Activated CD8-positive, alpha-beta memory T cell treated with anti-CD3 and anti-CD28 coated beads, Interleukin-2, amount 10 ng/mL, durations not matched to agents 7 days and 5 days (primary cell): Measurements from ENCODE around the gene DNASE2B. TPM values are rescaled to one million over a fixed set of nuclear protein-coding genes. Genes with fewer than 3 reads are reported as not detected.

ENCODE experiments used
- ATAC-seq: fragments of 150-1000 bp; cut with Tn5 transposase; one replicate; pipeline ENCODE4 v1.10.0; 2021; ENCODE audit warnings: moderate library complexity
- CTCF ChIA-PET: fragments of 350-600 bp; sonication (Branson Sonifier 250); formaldehyde crosslinking; loops from one replicate; lab custom pipeline; 2021; ENCODE audit warnings: antibody characterized with exemption; lab: Charles Lee
- DNase-seq: peaks from one replicate; pipeline ENCODE4 v3.0.0-alpha.2; 2020
- H3K27ac Mint-ChIP-seq: one replicate; pipeline ENCODE4 v1.8.0; 2021; ENCODE audit warnings: mild to moderate bottlenecking, mixed read lengths
- H3K27me3 Mint-ChIP-seq: one replicate; pipeline ENCODE4 v1.8.0; 2021; ENCODE audit warnings: mixed read lengths
- H3K36me3 Mint-ChIP-seq: one replicate; pipeline ENCODE4 v1.8.0; 2021; ENCODE audit warnings: mild to moderate bottlenecking, mixed read lengths
- H3K4me1 Mint-ChIP-seq: one replicate; pipeline ENCODE4 v1.8.0; 2021; ENCODE audit warnings: mixed read lengths
- H3K4me3 Mint-ChIP-seq: one replicate; pipeline ENCODE4 v1.8.0; 2021; ENCODE audit warnings: mild to moderate bottlenecking, moderate library complexity, mixed read lengths
- H3K9me3 Mint-ChIP-seq: one replicate; pipeline ENCODE4 v1.8.0; 2022; ENCODE audit warnings: low read depth, mixed read lengths
- total RNA-seq, 2 experiments: library from RNA; stranded (reverse); gene quantifications; one replicate each; pipeline ENCODE4 v1.2.3, GENCODE V29; 2021

The DNASE2B gene
- total RNA-seq, 2 experiments from 2014 or later: not detected

DNA sequence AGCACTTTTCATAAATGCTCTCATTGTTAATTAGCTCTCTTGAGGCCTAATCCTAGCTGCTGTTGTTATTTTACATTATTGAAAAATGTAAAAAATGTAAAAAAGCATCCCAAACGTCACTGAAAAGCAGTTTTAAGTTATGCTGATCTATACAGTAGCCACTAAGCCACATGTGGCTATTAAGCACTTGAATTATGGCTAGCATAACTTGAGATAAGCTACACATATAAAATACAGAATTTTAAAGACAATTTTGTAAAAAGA lies 18.4 kb upstream of the DNASE2B start:
- Mint-ChIP-seq H3K36me3 (no peaks in the 10 kb centered on the region), H3K4me3 (no peak overlapping the region), H3K4me1 (no peaks in the 10 kb centered on the region), H3K9me3 (no peaks in the 10 kb centered on the region), H3K27me3 (peaks cover 4% of the 10 kb centered on the region), H3K27ac (no peak overlapping the region)
- DNase-seq (no peak), ATAC-seq (no peak)
- CTCF ChIA-PET: interaction anchor here (2.2 kb wide), 1 partner anchor 11 kb away, joined by 5 read pairs; no protein-coding TSS in a partner anchor

DNA sequence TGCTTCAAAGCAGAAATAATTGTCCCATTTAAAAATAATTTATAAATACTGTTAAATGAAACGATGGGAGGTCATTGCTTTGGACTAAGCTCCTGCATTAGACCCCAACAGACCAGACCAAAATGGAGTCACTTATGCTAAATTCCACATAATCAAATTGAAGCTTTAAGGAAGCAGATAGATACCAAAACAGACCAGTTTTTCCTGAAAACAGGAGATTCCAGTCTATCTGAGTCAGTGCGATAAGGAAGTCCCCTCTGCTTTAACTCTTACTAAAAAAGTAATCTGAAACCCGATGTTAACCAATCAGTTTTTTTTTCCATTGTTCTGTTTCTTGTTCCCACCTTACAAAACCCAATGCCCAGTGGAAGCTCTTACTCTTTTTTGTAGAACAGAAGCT lies 16.2 kb upstream of the DNASE2B start:
- Mint-ChIP-seq H3K27ac (no peak overlapping the region), H3K4me1 (no peaks in the 10 kb centered on the region), H3K36me3 (no peaks in the 10 kb centered on the region), H3K9me3 (no peaks in the 10 kb centered on the region), H3K4me3 (no peak overlapping the region), H3K27me3 (peaks cover 4% of the 10 kb centered on the region)
- CTCF ChIA-PET: no interaction called here
- DNase-seq: no peak
- ATAC-seq: no peak

DNA sequence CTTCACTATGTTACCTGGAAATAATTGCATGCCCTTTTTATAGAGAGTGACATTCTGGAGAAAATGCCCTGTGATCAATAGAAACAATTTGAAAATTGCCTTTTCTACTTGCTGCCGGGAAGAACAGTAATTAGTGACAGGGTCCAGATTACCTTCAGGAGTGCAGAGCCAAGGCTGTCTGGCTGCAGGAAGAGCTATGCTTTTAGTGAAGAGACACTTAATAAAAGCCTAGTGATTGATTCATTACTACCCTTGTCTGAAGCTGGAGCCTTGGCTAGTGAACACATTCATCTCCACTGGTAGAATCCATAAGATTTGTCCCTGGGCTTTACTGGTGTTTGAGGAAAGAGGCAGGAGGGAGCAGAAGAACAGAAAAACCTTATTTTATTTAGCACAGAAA lies 12.9 kb upstream of the DNASE2B start:
- H3K9me3 Mint-ChIP-seq: no peaks in the 10 kb centered on the region
- no peaks in the 10 kb centered on the region for H3K4me1 Mint-ChIP-seq
- no peak overlapping the region for H3K4me3 Mint-ChIP-seq
- ATAC-seq (no peak), DNase-seq (no peak)
- CTCF ChIA-PET: no interaction called here
- H3K27ac Mint-ChIP-seq: no peak overlapping the region
- H3K27me3 Mint-ChIP-seq: peaks cover 4% of the 10 kb centered on the region
- H3K36me3 Mint-ChIP-seq: no peaks in the 10 kb centered on the region

DNA sequence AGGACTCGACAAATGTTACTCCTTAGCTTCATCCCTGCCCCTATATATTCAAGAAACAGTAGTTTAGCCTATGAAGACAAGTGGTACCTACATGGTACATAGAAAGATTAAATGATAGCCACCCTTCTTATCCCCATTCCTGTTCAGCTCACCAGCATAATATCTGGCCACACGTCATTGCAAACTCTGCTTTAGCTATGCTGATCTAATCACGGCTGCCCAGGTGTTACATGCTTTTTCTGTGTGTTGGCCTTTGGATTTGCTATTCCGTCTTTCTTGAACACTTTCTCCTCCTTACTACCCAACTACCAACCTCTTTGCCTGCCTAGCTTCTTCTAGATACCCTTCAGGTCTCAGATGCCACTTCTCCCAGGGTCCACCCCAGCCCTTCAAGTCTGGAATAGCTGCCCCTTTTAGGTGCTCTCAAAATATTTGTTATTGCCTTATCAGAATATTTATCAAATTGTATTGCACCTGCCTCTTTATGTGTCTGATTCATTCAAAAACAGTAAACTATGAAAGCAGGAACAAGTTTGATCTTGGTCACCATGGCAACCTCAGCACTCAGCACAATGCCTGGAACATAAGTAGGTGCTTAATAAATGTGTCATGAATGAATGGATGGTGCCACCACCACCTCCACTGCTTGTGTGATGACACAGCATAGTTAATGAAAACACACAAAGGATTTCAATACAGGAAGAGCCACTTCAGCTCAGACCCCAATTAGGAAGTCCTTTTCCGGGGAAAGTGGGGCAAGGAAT lies 11.4 kb upstream of the DNASE2B start:
- no peaks in the 10 kb centered on the region for H3K4me1 Mint-ChIP-seq
- peaks cover 4% of the 10 kb centered on the region for H3K27me3 Mint-ChIP-seq
- H3K36me3 Mint-ChIP-seq: no peaks in the 10 kb centered on the region
- no peaks in the 10 kb centered on the region for H3K9me3 Mint-ChIP-seq
- no peak for DNase-seq
- ATAC-seq: no peak
- no peak overlapping the region for H3K27ac Mint-ChIP-seq
- CTCF ChIA-PET: no interaction called here
- no peak overlapping the region for H3K4me3 Mint-ChIP-seq

DNA sequence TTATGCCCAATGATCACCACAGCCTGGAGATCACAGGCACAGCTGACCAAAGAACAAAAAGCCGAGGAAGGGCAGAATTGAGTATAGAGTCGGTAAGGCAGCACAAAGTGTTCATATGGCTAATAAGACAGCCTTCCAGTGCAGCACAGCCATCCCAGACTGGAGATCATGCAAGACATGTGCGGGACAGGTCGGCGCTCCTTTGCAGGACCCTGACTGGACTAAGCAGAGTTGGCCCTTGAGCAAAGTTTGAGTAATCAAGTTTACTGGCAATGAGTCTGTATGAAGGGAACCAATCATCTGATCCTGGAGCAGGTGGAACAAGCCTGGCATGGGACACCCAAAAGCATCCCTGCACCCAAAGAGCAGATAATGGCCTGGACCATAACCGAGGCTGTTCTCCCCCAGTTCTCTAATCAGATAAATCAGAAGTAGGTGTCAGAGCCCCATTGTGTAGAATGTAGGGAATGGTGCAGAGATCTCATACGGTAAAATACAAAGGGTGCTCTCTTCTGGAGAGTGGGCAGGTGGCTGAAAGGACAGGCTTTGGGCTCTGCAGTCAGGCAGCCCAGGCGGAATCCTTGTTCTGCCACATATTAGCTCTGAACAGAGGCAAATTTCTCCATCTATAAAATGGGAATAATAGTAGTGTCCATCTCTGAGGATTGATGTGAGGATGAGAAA lies 10.7 kb upstream of the DNASE2B start:
- peaks cover 2% of the 10 kb centered on the region for H3K27me3 Mint-ChIP-seq
- no peak overlapping the region for H3K4me3 Mint-ChIP-seq
- DNase-seq: no peak
- ATAC-seq: no peak
- H3K36me3 Mint-ChIP-seq: no peaks in the 10 kb centered on the region
- H3K9me3 Mint-ChIP-seq: no peaks in the 10 kb centered on the region
- CTCF ChIA-PET: no interaction called here
- H3K4me1 Mint-ChIP-seq: no peaks in the 10 kb centered on the region
- H3K27ac Mint-ChIP-seq: no peak overlapping the region

DNA sequence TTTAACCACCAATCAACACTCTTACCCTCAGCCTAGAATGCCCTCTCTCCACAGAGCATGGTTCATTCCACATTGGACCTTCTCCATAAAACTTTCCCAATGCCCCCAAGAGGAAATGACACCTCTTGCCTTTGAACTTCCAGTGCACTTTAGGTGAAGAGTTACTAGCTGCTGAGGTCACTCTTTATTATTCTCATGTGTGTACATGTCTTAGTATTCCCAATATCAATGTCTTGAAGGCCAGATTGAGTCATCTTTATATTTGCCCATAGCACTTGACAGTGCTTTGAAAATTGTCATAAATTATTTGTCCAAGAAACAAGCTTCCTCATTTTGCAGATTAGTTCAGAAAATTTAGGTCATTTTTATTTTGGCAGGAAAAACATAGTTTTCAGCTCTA lies 8.1 kb upstream of the DNASE2B start:
- CTCF ChIA-PET: interaction anchor here (1.0 to 1.9 kb wide), 2 partner anchors 11 to 12 kb away, joined by 3 to 5 read pairs; no protein-coding TSS in a partner anchor
- no peak overlapping the region for H3K27ac Mint-ChIP-seq
- DNase-seq (no peak), ATAC-seq (no peak)
- no peaks in the 10 kb centered on the region for H3K4me1 Mint-ChIP-seq
- no peaks in the 10 kb centered on the region for H3K36me3 Mint-ChIP-seq
- peaks cover 2% of the 10 kb centered on the region for H3K27me3 Mint-ChIP-seq
- H3K9me3 Mint-ChIP-seq: no peaks in the 10 kb centered on the region
- H3K4me3 Mint-ChIP-seq: no peak overlapping the region

DNA sequence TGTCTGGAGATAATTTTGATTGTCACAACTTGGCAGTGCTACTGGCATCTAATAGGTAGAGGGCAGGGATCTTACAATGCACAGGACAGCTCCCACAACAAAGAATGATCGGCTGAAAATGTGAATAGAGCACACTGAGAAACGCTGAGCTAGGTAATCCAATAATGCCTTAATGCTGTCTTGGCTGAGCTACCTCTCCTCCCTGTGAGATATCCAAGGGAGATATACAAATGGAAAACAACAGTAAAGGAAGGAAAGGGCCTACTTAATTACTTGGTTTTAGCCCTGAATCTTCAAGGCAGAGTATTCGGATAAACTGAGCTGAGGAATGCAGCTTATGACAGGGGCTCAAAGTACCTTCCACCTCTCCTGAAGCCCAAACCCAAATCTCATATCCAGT lies 2.9 kb downstream of the DNASE2B start:
- ATAC-seq (no peak), DNase-seq (no peak)
- no peaks in the 10 kb centered on the region for H3K36me3 Mint-ChIP-seq
- H3K4me3 Mint-ChIP-seq: no peak overlapping the region
- no peaks in the 10 kb centered on the region for H3K9me3 Mint-ChIP-seq
- CTCF ChIA-PET: interaction anchor here (1.6 kb wide), 1 partner anchor 260 kb away, joined by 4 read pairs; no protein-coding TSS in a partner anchor
- no peak overlapping the region for H3K27ac Mint-ChIP-seq
- H3K4me1 Mint-ChIP-seq: no peaks in the 10 kb centered on the region
- H3K27me3 Mint-ChIP-seq: no peaks in the 10 kb centered on the region

DNA sequence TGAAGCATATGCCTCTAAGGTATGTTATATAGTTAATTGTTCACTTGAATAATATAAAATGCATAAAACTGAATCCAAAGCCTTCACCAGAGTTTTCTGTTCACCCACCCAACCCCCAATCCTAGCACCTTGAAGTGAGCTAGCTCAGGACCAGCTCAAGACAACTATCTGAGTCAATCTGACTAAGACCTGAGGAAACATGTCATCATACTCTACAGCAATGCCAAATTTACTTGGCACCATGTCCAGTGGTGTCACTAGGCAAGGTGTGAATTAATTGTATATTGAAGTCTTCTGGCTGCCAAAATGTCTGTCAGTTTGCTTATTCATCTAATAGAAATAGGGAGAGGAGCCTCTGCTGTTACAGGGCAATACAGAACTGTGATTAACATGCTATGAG lies 3.8 kb downstream of the DNASE2B start:
- no peak for ATAC-seq
- no peak for DNase-seq
- Mint-ChIP-seq H3K27ac (no peak overlapping the region), H3K27me3 (no peaks in the 10 kb centered on the region), H3K9me3 (no peaks in the 10 kb centered on the region), H3K4me3 (no peak overlapping the region), H3K4me1 (no peaks in the 10 kb centered on the region), H3K36me3 (no peaks in the 10 kb centered on the region)
- CTCF ChIA-PET: interaction anchor here (0.9 to 1.6 kb wide), 2 partner anchors 11 to 261 kb away, joined by 3 to 4 read pairs; no protein-coding TSS in a partner anchor

DNA sequence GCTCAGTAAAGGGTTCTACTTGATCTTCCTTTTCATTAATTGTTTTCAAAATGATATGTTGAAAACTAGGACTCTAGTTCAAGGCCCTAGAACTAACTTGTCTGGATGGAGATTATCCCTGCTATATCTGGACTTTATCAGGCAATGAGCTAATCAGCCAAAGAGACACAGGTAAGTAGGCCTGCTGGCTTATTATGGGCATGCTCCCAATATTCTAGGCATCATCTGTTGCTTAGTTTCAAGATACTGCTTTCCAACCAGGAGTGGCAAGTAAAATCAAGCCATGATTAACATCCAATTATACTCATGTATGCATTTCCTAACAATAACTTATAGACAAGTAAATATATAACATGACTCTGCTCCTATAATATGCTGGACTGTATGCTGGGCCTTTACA lies 4.2 kb downstream of the DNASE2B start:
- H3K27me3 Mint-ChIP-seq: no peaks in the 10 kb centered on the region
- no peak for ATAC-seq
- CTCF ChIA-PET: interaction anchor here (0.9 to 1.6 kb wide), 2 partner anchors 12 to 261 kb away, joined by 3 to 4 read pairs; no protein-coding TSS in a partner anchor
- no peak overlapping the region for H3K27ac Mint-ChIP-seq
- H3K4me1 Mint-ChIP-seq: no peaks in the 10 kb centered on the region
- H3K9me3 Mint-ChIP-seq: no peaks in the 10 kb centered on the region
- H3K36me3 Mint-ChIP-seq: no peaks in the 10 kb centered on the region
- no peak overlapping the region for H3K4me3 Mint-ChIP-seq
- DNase-seq: no peak

DNA sequence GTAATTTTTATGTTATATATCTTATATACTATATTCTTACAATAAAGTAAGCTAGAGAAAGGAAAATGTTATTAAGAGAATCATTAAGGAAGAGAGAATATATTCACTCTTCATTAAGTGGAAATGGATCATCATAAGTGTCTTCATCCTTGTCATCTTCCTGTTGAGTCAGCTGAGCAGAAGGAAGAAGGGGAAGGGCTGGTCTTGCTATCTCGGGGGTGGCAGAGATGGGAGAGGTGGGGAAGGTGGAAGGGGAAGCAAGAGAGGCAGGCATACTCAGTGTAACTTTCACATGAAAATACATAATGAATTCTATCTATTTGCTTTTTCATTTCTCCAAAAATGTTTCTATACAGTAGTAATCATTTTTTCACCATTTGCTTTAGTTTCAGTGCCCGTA lies 5.1 kb downstream of the DNASE2B start:
- DNase-seq: no peak
- H3K4me3 Mint-ChIP-seq: no peak overlapping the region
- no peak for ATAC-seq
- CTCF ChIA-PET: no interaction called here
- no peaks in the 10 kb centered on the region for H3K9me3 Mint-ChIP-seq
- no peaks in the 10 kb centered on the region for H3K4me1 Mint-ChIP-seq
- no peaks in the 10 kb centered on the region for H3K27me3 Mint-ChIP-seq
- H3K27ac Mint-ChIP-seq: no peak overlapping the region
- no peaks in the 10 kb centered on the region for H3K36me3 Mint-ChIP-seq

DNA sequence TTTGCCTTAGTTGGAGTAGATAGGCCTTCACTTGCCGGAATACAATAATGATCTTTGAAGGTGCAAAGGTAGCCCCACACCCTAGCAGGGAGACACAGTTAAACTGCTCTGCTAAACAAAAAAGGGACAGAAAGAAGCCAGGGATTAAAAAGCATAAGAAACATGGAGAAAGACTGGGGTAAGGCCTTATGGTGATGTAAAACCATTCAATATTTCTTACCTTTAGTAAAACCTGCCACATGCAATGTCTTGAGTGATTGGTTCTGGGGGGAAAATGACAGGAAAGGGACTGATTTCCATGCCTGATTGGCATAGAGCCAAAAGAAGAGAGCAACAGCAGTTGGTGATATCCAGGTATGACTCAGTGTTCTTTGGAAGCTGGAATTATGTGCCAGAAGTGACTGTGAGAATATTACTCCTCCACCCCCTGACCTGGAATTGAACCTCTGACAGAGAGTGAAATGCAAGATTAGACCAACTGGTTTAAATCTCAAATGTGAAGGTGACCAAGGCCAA lies 8.1 kb downstream of the DNASE2B start:
- CTCF ChIA-PET: no interaction called here

DNA sequence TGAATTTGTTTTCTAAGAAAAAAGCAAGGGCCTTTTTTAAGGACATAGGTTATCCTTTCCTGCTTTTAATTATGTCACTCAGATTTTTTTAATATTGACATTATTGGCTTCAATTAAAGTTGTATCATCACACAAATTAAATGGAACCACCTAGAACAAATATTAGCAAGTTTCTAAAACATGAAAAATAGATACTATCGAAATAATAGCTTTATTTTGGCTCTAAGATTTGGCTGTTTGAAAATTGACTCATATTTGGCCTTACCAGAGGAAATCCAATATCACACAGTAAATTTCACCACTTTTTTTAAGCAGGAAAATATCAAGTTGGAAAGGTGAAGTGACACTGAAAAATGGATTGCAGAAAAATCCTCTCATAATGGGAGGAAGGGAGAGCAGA lies 9.2 kb downstream of the DNASE2B start:
- no peak for DNase-seq
- Mint-ChIP-seq H3K27ac (no peak overlapping the region), H3K27me3 (no peaks in the 10 kb centered on the region), H3K4me1 (no peaks in the 10 kb centered on the region), H3K9me3 (no peaks in the 10 kb centered on the region), H3K4me3 (no peak overlapping the region), H3K36me3 (no peaks in the 10 kb centered on the region)
- ATAC-seq: no peak
- CTCF ChIA-PET: no interaction called here

More for the DNA sequence above, 8.1 kb downstream of the DNASE2B start:
- Mint-ChIP-seq H3K4me1 (no peaks in the 10 kb centered on the region), H3K4me3 (no peak overlapping the region), H3K27ac (no peak overlapping the region), H3K36me3 (no peaks in the 10 kb centered on the region), H3K27me3 (no peaks in the 10 kb centered on the region), H3K9me3 (no peaks in the 10 kb centered on the region)
- no peak for ATAC-seq
- DNase-seq: no peak

DNA sequence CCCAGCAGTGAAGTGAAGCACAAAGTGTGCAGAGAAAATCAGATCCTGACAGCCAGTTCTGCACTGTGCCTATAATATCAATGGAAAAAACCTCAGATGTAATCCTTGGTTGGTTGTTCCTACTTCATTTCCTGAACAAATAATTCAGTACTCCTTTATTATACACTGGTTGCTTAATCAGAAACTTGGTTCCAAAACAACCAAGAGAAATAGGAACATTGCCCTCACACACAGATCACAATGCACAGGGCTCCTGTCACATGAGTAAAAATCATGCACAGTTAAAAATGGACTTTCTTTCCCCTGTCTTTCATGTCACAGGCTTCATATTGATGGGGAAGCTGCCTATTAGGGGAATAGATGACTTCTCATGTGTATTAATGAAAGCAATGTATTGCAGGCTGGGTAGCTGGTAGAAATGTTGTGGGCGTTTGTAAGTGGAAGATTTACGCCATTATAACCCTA lies 9.7 kb downstream of the DNASE2B start:
- Mint-ChIP-seq H3K27ac (no peak overlapping the region), H3K36me3 (no peaks in the 10 kb centered on the region), H3K9me3 (no peaks in the 10 kb centered on the region), H3K27me3 (no peaks in the 10 kb centered on the region), H3K4me3 (no peak overlapping the region), H3K4me1 (no peaks in the 10 kb centered on the region)
- CTCF ChIA-PET: no interaction called here
- ATAC-seq (no peak), DNase-seq (no peak)

DNA sequence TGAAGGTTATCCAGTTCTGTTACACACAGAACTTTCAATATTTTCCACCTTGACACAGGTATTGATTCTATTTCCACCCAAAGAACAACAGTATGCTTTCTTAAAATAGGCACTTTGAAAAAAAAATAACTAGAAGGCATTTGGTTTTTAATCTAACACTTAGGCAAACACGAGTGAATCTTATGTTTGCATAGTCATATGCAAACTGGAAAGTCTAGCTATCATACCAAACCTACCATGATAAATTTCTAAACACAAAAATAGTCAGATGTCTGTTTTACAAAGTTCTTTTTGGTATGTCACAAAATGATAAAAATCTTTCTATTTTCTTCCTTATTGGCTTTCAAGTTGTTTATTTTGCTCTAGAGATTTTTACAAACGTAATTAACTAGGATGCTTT lies 11.6 kb downstream of the DNASE2B start:
- CTCF ChIA-PET: no interaction called here
- Mint-ChIP-seq H3K36me3 (no peaks in the 10 kb centered on the region), H3K27me3 (no peaks in the 10 kb centered on the region), H3K4me3 (no peak overlapping the region), H3K4me1 (no peaks in the 10 kb centered on the region), H3K9me3 (no peaks in the 10 kb centered on the region), H3K27ac (no peak overlapping the region)
- DNase-seq: no peak
- ATAC-seq: no peak
